GM18858 (cell line): ENCODE measurements around the gene DYSF.

Experiments
- ATAC-seq: cut with Tn5 transposase; IDR thresholded peaks from one replicate; pipeline ENCODE4 v1.9.1; 2021; ENCODE audit not compliant: unreplicated experiment

Gene DYSF

GRCh38 chr2:71455741-71456569, 2.6 kb downstream of the DYSF start:
- ATAC-seq, result no peak

- ATAC-seq, result no peak
Measured at GRCh38 chr2:71456617-71457016, 3.3 kb downstream of the DYSF start.

- ATAC-seq, result no peak
Measured at GRCh38 chr2:71457123-71457915, 4.0 kb downstream of the DYSF start.

- no peak for ATAC-seq
Measured at GRCh38 chr2:71457923-71458322, 4.6 kb downstream of the DYSF start.

GRCh38 chr2:71458413-71459083, 5.2 kb downstream of the DYSF start:
- ATAC-seq, result no peak

GRCh38 chr2:71459084-71459431, 5.7 kb downstream of the DYSF start:
- no peak for ATAC-seq

GRCh38 chr2:71460056-71460455, 6.7 kb downstream of the DYSF start:
- no peak for ATAC-seq

- no peak for ATAC-seq
Measured at GRCh38 chr2:71460595-71461303, 7.4 kb downstream of the DYSF start.

GRCh38 chr2:71461304-71461671, 7.9 kb downstream of the DYSF start:
- no peak for ATAC-seq

GRCh38 chr2:71462056-71462605, 8.8 kb downstream of the DYSF start:
- no peak for ATAC-seq

GRCh38 chr2:71462641-71463341, 9.4 kb downstream of the DYSF start:
- no peak for ATAC-seq

GRCh38 chr2:71463342-71463654, 9.9 kb downstream of the DYSF start:
- ATAC-seq, result no peak

- no peak for ATAC-seq
Measured at GRCh38 chr2:71464389-71464788, 11.0 kb downstream of the DYSF start.

- ATAC-seq, result no peak
Measured at GRCh38 chr2:71465356-71465755, 12.0 kb downstream of the DYSF start.

- no peak for ATAC-seq
Measured at GRCh38 chr2:71465961-71466300, 12.6 kb downstream of the DYSF start.

GRCh38 chr2:71466301-71467179, 13.2 kb downstream of the DYSF start:
- no peak for ATAC-seq

- no peak for ATAC-seq
Measured at GRCh38 chr2:71467180-71467815, 13.9 kb downstream of the DYSF start.

GRCh38 chr2:71468279-71469015, 15.1 kb downstream of the DYSF start:
- ATAC-seq, result no peak
